H9 (cell line): ENCODE measurements around the gene NAGK. TPM values are rescaled to one million over a fixed set of nuclear protein-coding genes. Genes with fewer than 3 reads are reported as not detected.

Source experiments
- DNase-seq: peaks from one replicate; pipeline ENCODE4 v3.0.0-alpha.2; 2017
- H2AFZ ChIP-seq: one replicate; pipeline ENCODE4 v1.6.1; 2013; ENCODE audit warnings: mild to moderate bottlenecking, low read length, control low read depth, moderate library complexity
- H2AK5ac ChIP-seq: 2 replicates; pipeline ENCODE4 v1.6.1; 2013; ENCODE audit warnings: low read length, control low read depth, mixed read lengths; ENCODE audit not compliant: insufficient read length
- H2BK120ac ChIP-seq: one replicate; pipeline ENCODE4 v1.6.1; 2013; ENCODE audit warnings: low read depth, mild to moderate bottlenecking, low read length, control low read depth, inconsistent platforms; ENCODE audit not compliant: poor library complexity, severe bottlenecking
- H2BK12ac ChIP-seq: 2 replicates; pipeline ENCODE4 v1.6.1; 2013; ENCODE audit warnings: low read length, control low read depth, mixed read lengths, low read depth; ENCODE audit not compliant: insufficient read length
- H2BK15ac ChIP-seq: 2 replicates; pipeline ENCODE4 v1.6.1; 2013; ENCODE audit warnings: low read depth, low read length, control low read depth
- H2BK20ac ChIP-seq: one replicate; pipeline ENCODE4 v1.6.1; 2013; ENCODE audit warnings: low read depth, mild to moderate bottlenecking, low read length, control low read depth, inconsistent platforms; ENCODE audit not compliant: poor library complexity, severe bottlenecking
- H2BK5ac ChIP-seq: 2 replicates; pipeline ENCODE4 v1.6.1; 2013; ENCODE audit warnings: low read length, control low read depth, mixed read lengths; ENCODE audit not compliant: insufficient read length
- H3K14ac ChIP-seq: 2 replicates; pipeline ENCODE4 v1.6.1; 2013; ENCODE audit warnings: low read length, control low read depth; ENCODE audit not compliant: insufficient read depth
- H3K18ac ChIP-seq: 2 replicates; pipeline ENCODE4 v1.6.1; 2013; ENCODE audit warnings: low read depth, mild to moderate bottlenecking, mixed read lengths, low read length, control low read depth; ENCODE audit not compliant: insufficient read length
- H3K23ac ChIP-seq: 2 replicates; pipeline ENCODE4 v1.6.1; 2013; ENCODE audit warnings: low read length, control low read depth, mixed read lengths, low read depth; ENCODE audit not compliant: insufficient read length
- H3K23me2 ChIP-seq: 2 replicates; pipeline ENCODE4 v1.6.1; 2013; ENCODE audit warnings: low read depth, mild to moderate bottlenecking, mixed read lengths, low read length, control low read depth; ENCODE audit not compliant: insufficient read length, poor library complexity, severe bottlenecking
- H3K27ac ChIP-seq: 2 replicates; pipeline ENCODE4 v1.5.1; 2013; ENCODE audit warnings: low read length, control low read depth, mixed read lengths, low read depth; ENCODE audit not compliant: insufficient read length
- H3K27me3 ChIP-seq: 2 replicates; pipeline ENCODE4 v1.6.1; 2013; ENCODE audit warnings: low read length, control low read depth, inconsistent platforms; ENCODE audit not compliant: insufficient read depth
- H3K4ac ChIP-seq: 2 replicates; pipeline ENCODE4 v1.6.1; 2013; ENCODE audit warnings: low read depth, mild to moderate bottlenecking, control low read depth, inconsistent platforms, low read length, moderate library complexity
- H3K4me1 ChIP-seq: 2 replicates; pipeline ENCODE4 v1.6.1; 2013; ENCODE audit warnings: low read length, control low read depth, inconsistent platforms; ENCODE audit not compliant: insufficient read depth
- H3K4me2 ChIP-seq: 2 replicates; pipeline ENCODE4 v1.6.1; 2013; ENCODE audit warnings: low read length, control low read depth, mixed read lengths; ENCODE audit not compliant: insufficient read length, insufficient read depth
- H3K56ac ChIP-seq: 2 replicates; pipeline ENCODE4 v1.6.1; 2013; ENCODE audit warnings: low read depth, mild to moderate bottlenecking, mixed read lengths, low read length, control low read depth; ENCODE audit not compliant: insufficient read length
- H3K79me1 ChIP-seq: 2 replicates; pipeline ENCODE4 v1.6.1; 2013; ENCODE audit warnings: low read depth, mild to moderate bottlenecking, moderate library complexity, low read length, control low read depth, inconsistent platforms; ENCODE audit not compliant: insufficient read depth, poor library complexity, severe bottlenecking
- H3K79me2 ChIP-seq: 2 replicates; pipeline ENCODE4 v1.6.1; 2013; ENCODE audit warnings: low read length, control low read depth, inconsistent platforms; ENCODE audit not compliant: insufficient read depth
- H3K9ac ChIP-seq: 2 replicates; pipeline ENCODE4 v1.6.1; 2013; ENCODE audit warnings: low read length, control low read depth, mixed read lengths; ENCODE audit not compliant: insufficient read length; ENCODE audit errors: extremely low read depth
- H3K9me3 ChIP-seq: one replicate; pipeline ENCODE4 v1.6.1; 2013; ENCODE audit warnings: low read depth, low read length, inconsistent platforms; ENCODE audit not compliant: control insufficient read depth
- H3T11ph ChIP-seq: one replicate; pipeline ENCODE4 v1.6.1; 2013; ENCODE audit warnings: mild to moderate bottlenecking, low read length, control low read depth, inconsistent platforms
- H4K20me1 ChIP-seq: one replicate; pipeline ENCODE4 v1.6.1; 2013; ENCODE audit not compliant: control insufficient read depth, insufficient read length, insufficient read depth
- H4K5ac ChIP-seq: 2 replicates; pipeline ENCODE4 v1.6.1; 2013; ENCODE audit warnings: low read depth, mild to moderate bottlenecking, mixed read lengths, low read length, control low read depth; ENCODE audit not compliant: insufficient read length
- H4K8ac ChIP-seq: replicated peaks from 2 replicates; pipeline ENCODE4 v1.6.1; 2013; ENCODE audit warnings: low read length, control low read depth, mixed read lengths, low read depth; ENCODE audit not compliant: insufficient read length
- H4K91ac ChIP-seq: 2 replicates; pipeline ENCODE4 v1.6.1; 2013; ENCODE audit warnings: low read depth, mild to moderate bottlenecking, moderate library complexity, mixed read lengths, low read length, control low read depth; ENCODE audit not compliant: insufficient read length
- H3K27ac Mint-ChIP-seq, 3 experiments: 2 replicates in 2 of 3; 3 replicates in 1 of 3; pipeline ENCODE4 v1.8.0; 2020 to 2021; ENCODE audit warnings: mixed read lengths in 3 of 3, mild to moderate bottlenecking in 1 of 3, moderate library complexity in 1 of 3
- H3K27me3 Mint-ChIP-seq: 2 replicates; pipeline ENCODE4 v1.8.0; 2021; ENCODE audit warnings: low read depth, mild to moderate bottlenecking, moderate library complexity, mixed read lengths
- H3K36me3 Mint-ChIP-seq, 3 experiments: 2 replicates in 2 of 3; 3 replicates in 1 of 3; pipeline ENCODE4 v1.8.0; 2020 to 2021; ENCODE audit warnings: low read depth in 3 of 3, mixed read lengths in 3 of 3; ENCODE audit not compliant: insufficient read depth in 1 of 3
- H3K4me1 Mint-ChIP-seq, 2 experiments: 2 replicates each; pipeline ENCODE4 v1.8.0; 2020; ENCODE audit warnings: mixed read lengths in 2 of 2
- H3K4me3 Mint-ChIP-seq, 2 experiments: 2 replicates in 1 of 2; 3 replicates in 1 of 2; pipeline ENCODE4 v1.8.0; 2020 to 2021; ENCODE audit warnings: mild to moderate bottlenecking in 2 of 2, mixed read lengths in 2 of 2, moderate library complexity in 1 of 2
- H3K9me3 Mint-ChIP-seq, 2 experiments: 2 replicates in 1 of 2; 3 replicates in 1 of 2; pipeline ENCODE4 v1.8.0; 2020; ENCODE audit warnings: mild to moderate bottlenecking in 2 of 2, mixed read lengths in 2 of 2, moderate library complexity in 1 of 2
- WGBS: extraction: QIAGEN DNeasy Blood & Tissue Kit; methylation state at CpG from one replicate; pipeline ENCODE4 v1.1.7; 2013; ENCODE audit warnings: missing lambda C conversion rate, low lambda C conversion rate, mixed read lengths; ENCODE audit not compliant: insufficient read length; ENCODE audit errors: extremely low coverage; 5-methylcytosine and 5-hydroxymethylcytosine counted together
- total RNA-seq: library from RNA; stranded (reverse); gene quantifications from 2 replicates; pipeline ENCODE4 v1.2.1, GENCODE V29; 2021
- TF ChIP-seq, protein P1 (sequence below): fragments of 200-600 bp; sonication (generic); conservative IDR thresholded peaks from 3 replicates; pipeline ENCODE4 v1.8.0; 2021; ENCODE audit warnings: antibody characterized with exemption, mild to moderate bottlenecking

The NAGK gene
- total RNA-seq, 1 experiment from 2014 or later, result 74.4 TPM

DNA sequence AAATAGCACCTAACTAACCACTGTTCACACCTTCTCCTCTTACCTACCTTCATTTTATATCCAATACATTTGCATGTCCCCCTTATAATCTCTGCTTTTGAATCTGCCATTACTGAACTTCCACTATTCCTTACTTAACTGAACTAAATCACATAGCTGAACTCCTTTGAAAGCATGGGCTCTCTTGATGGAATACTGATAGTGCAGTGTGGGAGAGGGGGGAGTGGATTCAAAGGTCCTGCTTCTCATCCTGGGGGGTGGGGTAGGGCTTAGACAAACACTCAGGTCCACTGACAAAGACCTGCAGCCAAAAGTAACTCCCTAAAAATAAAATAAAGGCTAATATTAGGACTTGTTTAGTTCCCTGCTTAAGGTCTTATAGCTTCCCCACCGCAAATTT lies 53.0 kb downstream of the NAGK start:
- Histone ChIP-seq H4K20me1 (no peaks in the 10 kb centered on the region), H3K4me1 (no peaks in the 10 kb centered on the region), H3K56ac (no peak overlapping the region), H2BK20ac (no peak overlapping the region), H2BK12ac (no peak overlapping the region), H3K79me1 (no peaks in the 10 kb centered on the region), H3K18ac (no peak overlapping the region), H3T11ph (no peak overlapping the region), H2BK5ac (no peak overlapping the region), H2AK5ac (no peak overlapping the region), H3K79me2 (no peaks in the 10 kb centered on the region), H2AFZ (no peak overlapping the region), H4K8ac (no peak overlapping the region), H4K5ac (no peak overlapping the region), H4K91ac (no peak overlapping the region), H2BK120ac (no peak overlapping the region), H3K27me3 (no peaks in the 10 kb centered on the region), H3K4me2 (no peak overlapping the region), H3K14ac (no peak overlapping the region), H3K23ac (no peak overlapping the region), H3K4ac (no peak overlapping the region), H3K9me3 (no peaks in the 10 kb centered on the region), H3K9ac (no peak overlapping the region), H2BK15ac (no peak overlapping the region), H3K23me2 (no peaks in the 10 kb centered on the region), H3K27ac (no peak overlapping the region)
- Mint-ChIP-seq H3K36me3 (peaks cover 14 to 45% (median 25%) of the 10 kb centered on the region in 3 experiments; a peak in 6 of 7 replicates), H3K27me3 (no peaks in the 10 kb centered on the region), H3K4me1 (no peaks in the 10 kb centered on the region), H3K9me3 (no peaks in the 10 kb centered on the region), H3K4me3 (no peak overlapping the region), H3K27ac (no peak overlapping the region)
- DNase-seq, result no peak
- TF ChIP-seq, protein P1, sequence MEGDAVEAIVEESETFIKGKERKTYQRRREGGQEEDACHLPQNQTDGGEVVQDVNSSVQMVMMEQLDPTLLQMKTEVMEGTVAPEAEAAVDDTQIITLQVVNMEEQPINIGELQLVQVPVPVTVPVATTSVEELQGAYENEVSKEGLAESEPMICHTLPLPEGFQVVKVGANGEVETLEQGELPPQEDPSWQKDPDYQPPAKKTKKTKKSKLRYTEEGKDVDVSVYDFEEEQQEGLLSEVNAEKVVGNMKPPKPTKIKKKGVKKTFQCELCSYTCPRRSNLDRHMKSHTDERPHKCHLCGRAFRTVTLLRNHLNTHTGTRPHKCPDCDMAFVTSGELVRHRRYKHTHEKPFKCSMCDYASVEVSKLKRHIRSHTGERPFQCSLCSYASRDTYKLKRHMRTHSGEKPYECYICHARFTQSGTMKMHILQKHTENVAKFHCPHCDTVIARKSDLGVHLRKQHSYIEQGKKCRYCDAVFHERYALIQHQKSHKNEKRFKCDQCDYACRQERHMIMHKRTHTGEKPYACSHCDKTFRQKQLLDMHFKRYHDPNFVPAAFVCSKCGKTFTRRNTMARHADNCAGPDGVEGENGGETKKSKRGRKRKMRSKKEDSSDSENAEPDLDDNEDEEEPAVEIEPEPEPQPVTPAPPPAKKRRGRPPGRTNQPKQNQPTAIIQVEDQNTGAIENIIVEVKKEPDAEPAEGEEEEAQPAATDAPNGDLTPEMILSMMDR, result no peak
- no CpG with 5 or more reads among the region's 1 CpG for WGBS
